DOHH2 (cell line): ENCODE results near the gene GDI1.
"Not testable (repeated sequence)": the region's sequence is repeated elsewhere in the genome, so short reads cannot be mapped to it uniquely, and the experiment has no call there.

Experiments used
- H3F3A ChIP-seq: fragments of 200-600 bp; sonication (generic), shearing (Covaris generic); 2 replicates; pipeline ENCODE4 v1.6.0; 2016; ENCODE audit warnings: antibody characterized with exemption, mild to moderate bottlenecking; ENCODE audit not compliant: control insufficient read depth, insufficient read depth
- H3K27ac ChIP-seq: fragments of 200-600 bp; sonication (generic); 2 replicates; pipeline ENCODE4 v1.5.1; 2014; ENCODE audit warnings: low read depth, mild to moderate bottlenecking, low read length, moderate library complexity
- H3K27me3 ChIP-seq: fragments of 200-600 bp; sonication (generic); 2 replicates; pipeline ENCODE4 v1.6.1; 2014; ENCODE audit warnings: mild to moderate bottlenecking, low read length, mixed read lengths; ENCODE audit not compliant: control insufficient read depth
- H3K36me3 ChIP-seq: fragments of 200-600 bp; sonication (generic); 2 replicates; pipeline ENCODE4 v1.6.1; 2014; ENCODE audit warnings: mild to moderate bottlenecking, low read length, moderate library complexity, mixed read lengths; ENCODE audit not compliant: control insufficient read depth
- H3K4me1 ChIP-seq: fragments of 200-600 bp; sonication (generic); 2 replicates; pipeline ENCODE4 v1.6.1; 2014; ENCODE audit warnings: mild to moderate bottlenecking, low read length, mixed read lengths; ENCODE audit not compliant: control insufficient read depth
- H3K4me2 ChIP-seq: fragments of 200-600 bp; sonication (generic); 2 replicates; pipeline ENCODE4 v1.6.0; 2014; ENCODE audit warnings: mild to moderate bottlenecking, low read length, moderate library complexity
- H3K4me3 ChIP-seq: fragments of 200-600 bp; sonication (generic); 2 replicates; pipeline ENCODE4 v1.5.1; 2014; ENCODE audit warnings: mild to moderate bottlenecking, low read length, mixed read lengths
- H3K79me2 ChIP-seq: fragments of 200-600 bp; sonication (generic); 2 replicates; pipeline ENCODE4 v1.6.1; 2014; ENCODE audit warnings: mild to moderate bottlenecking, low read length, mixed read lengths; ENCODE audit not compliant: control insufficient read depth
- H3K9me2 ChIP-seq: fragments of 200-600 bp; sonication (generic); replicated peaks from 2 replicates; pipeline ENCODE4 v1.6.1; 2014; ENCODE audit warnings: mild to moderate bottlenecking, low read length, mixed read lengths; ENCODE audit not compliant: control insufficient read depth
- H3K9me3 ChIP-seq: fragments of 200-600 bp; sonication (generic); 2 replicates; pipeline ENCODE4 v1.6.1; 2014; ENCODE audit warnings: antibody characterized with exemption, low read length, mixed read lengths; ENCODE audit not compliant: control insufficient read depth, insufficient read depth
- H4K20me1 ChIP-seq: fragments of 200-600 bp; sonication (generic); 2 replicates; pipeline ENCODE4 v1.6.0; 2014; ENCODE audit warnings: low read depth, mild to moderate bottlenecking, antibody characterized with exemption, low read length, moderate library complexity; ENCODE audit not compliant: control insufficient read depth, insufficient read depth
- CTCF ChIP-seq: fragments of 200-600 bp; sonication (generic); IDR thresholded peaks from one replicate; pipeline ENCODE4 v1.5.1; 2014; ENCODE audit warnings: antibody characterized with exemption, mild to moderate bottlenecking, low read depth, low read length; ENCODE audit not compliant: poor library complexity, severe bottlenecking
- EZH2phosphoT487 ChIP-seq: fragments of 200-600 bp; sonication (generic); IDR thresholded peaks from 2 replicates; pipeline ENCODE4 v1.6.1; 2017; ENCODE audit warnings: borderline replicate concordance, mild to moderate bottlenecking, antibody characterized with exemption, low read length, moderate library complexity, mixed read lengths

The GDI1 gene

GRCh38 chrX:154436983-154437752, at the start of gene GDI1:
Gene GDI1, plus strand, starts transcription at chrX:154437154. Its CDS starts 101 bp downstream, at chrX:154437255.
- H3K27me3 ChIP-seq, result no peaks in the 10 kb centered on the region
- H3K4me1 ChIP-seq, result peaks cover 12% of the 10 kb centered on the region
- peaks cover 10% of the 10 kb centered on the region for H3K36me3 ChIP-seq
- no peaks in the 10 kb centered on the region for H3K9me2 ChIP-seq
- peak within 1 kb of the TSS; percentile 83 for H3K4me2 ChIP-seq
- no peaks in the 10 kb centered on the region for H3F3A ChIP-seq
- H4K20me1 ChIP-seq, result no peaks in the 10 kb centered on the region
- TF ChIP-seq CTCF, result no peak
- no peak for TF ChIP-seq EZH2phosphoT487
- H3K4me3 ChIP-seq, result peak within 1 kb of the TSS; percentile 80
- no peaks in the 10 kb centered on the region for H3K9me3 ChIP-seq
- peaks cover 23% of the 10 kb centered on the region for H3K79me2 ChIP-seq
- H3K27ac ChIP-seq, result no peak within 1 kb of the TSS

GRCh38 chrX:154388094-154388493, 48.9 kb upstream of the GDI1 start:
- not testable (repeated sequence) for H3K4me2 ChIP-seq, H3K36me3 ChIP-seq, H3K27me3 ChIP-seq, H3K27ac ChIP-seq, H3K4me3 ChIP-seq, H3F3A ChIP-seq, H3K4me1 ChIP-seq, H3K9me3 ChIP-seq, H4K20me1 ChIP-seq, H3K79me2 ChIP-seq, H3K9me2 ChIP-seq

- not testable (repeated sequence) for H3K27me3 ChIP-seq, H3K4me2 ChIP-seq
These were observed 48.3 kb upstream of the GDI1 start for GRCh38 chrX:154388649-154389048.

GRCh38 chrX:154389812-154390747, 46.9 kb upstream of the GDI1 start:
- H3K4me2 ChIP-seq, H3K9me2 ChIP-seq, H3K9me3 ChIP-seq, H4K20me1 ChIP-seq, H3K4me3 ChIP-seq, H3K27me3 ChIP-seq, H3K4me1 ChIP-seq, H3K79me2 ChIP-seq, H3K27ac ChIP-seq, H3K36me3 ChIP-seq, H3F3A ChIP-seq: not testable (repeated sequence)

More at GRCh38 chrX:154388649-154389048, 48.3 kb upstream of the GDI1 start:
- not testable (repeated sequence) for H3K4me1 ChIP-seq, H3K9me2 ChIP-seq, H3F3A ChIP-seq, H4K20me1 ChIP-seq, H3K79me2 ChIP-seq, H3K27ac ChIP-seq, H3K36me3 ChIP-seq, H3K4me3 ChIP-seq, H3K9me3 ChIP-seq

- peaks cover 21% of the 10 kb centered on the region for H3F3A ChIP-seq
- not testable (repeated sequence) for H3K27me3 ChIP-seq, H3K4me3 ChIP-seq, H4K20me1 ChIP-seq, H3K4me2 ChIP-seq, H3K27ac ChIP-seq, H3K9me3 ChIP-seq, H3K9me2 ChIP-seq
- H3K79me2 ChIP-seq, result peaks cover 28% of the 10 kb centered on the region
- H3K4me1 ChIP-seq, result peaks cover 17% of the 10 kb centered on the region
- peaks cover 32% of the 10 kb centered on the region for H3K36me3 ChIP-seq
These were observed 40.6 kb upstream of the GDI1 start for GRCh38 chrX:154396363-154396762.
